ENCODE measurements around the gene DAPK3. TPM values are rescaled to one million over a fixed set of nuclear protein-coding genes. Genes with fewer than 3 reads are reported as not detected.
A peak's percentile ranks its signal among the peaks of the same experiment; 100 is the strongest.

The DAPK3 gene
- total RNA-seq, 1 experiment from 2014 or later = 121 TPM

GRCh38 chr19:3964256-3965194, 6.4 kb downstream of the DAPK3 start:
- H2BK12ac ChIP-seq (ENCODE audit: insufficient read length, low read depth, low read length) = no peak overlapping the region
- TF ChIP-seq CTCF (conservative IDR thresholded peaks at IDR 0.05) = no peak
- no peak overlapping the region for H3K14ac ChIP-seq (ENCODE audit: insufficient read depth, low read length)
- H3K27ac ChIP-seq (ENCODE audit: insufficient read length, low read depth, low read length) = no peak overlapping the region
- H3K79me2 ChIP-seq (ENCODE audit: insufficient read depth, low read length) = peaks cover 11% of the 10 kb centered on the region; the same call in 1 of the 2 replicates
- H4K20me1 ChIP-seq (ENCODE audit: control insufficient read depth, insufficient read depth, insufficient read length) = no peaks in the 10 kb centered on the region
- peaks cover 2% of the 10 kb centered on the region; the same call in 1 of the 2 replicates for H3K4me1 ChIP-seq (ENCODE audit: insufficient read depth, low read length)
- no peak overlapping the region for H2AFZ ChIP-seq (ENCODE audit: low read length)
- Mint-ChIP-seq H3K4me3 (no peak overlapping the region), H3K27ac (peak overlapping the region in 1 of 3 experiments; percentile 68; a peak in 2 of 7 replicates), H3K4me1 (peaks cover 16 to 22% of the 10 kb centered on the region in 2 experiments), H3K27me3 (ENCODE audit: low read depth) (no peaks in the 10 kb centered on the region), H3K9me3 (no peaks in the 10 kb centered on the region), H3K36me3 (ENCODE audit: insufficient read depth in 1 of 3, low read depth in 3 of 3) (peaks cover 37 to 86% (median 77%) of the 10 kb centered on the region in 3 experiments; a peak in 6 of 7 replicates)
- H3K23ac ChIP-seq (ENCODE audit: insufficient read length, low read depth, low read length) = no peak overlapping the region
- peaks cover 7% of the 10 kb centered on the region for H3K79me1 ChIP-seq (ENCODE audit: insufficient read depth, low read depth, low read length, poor library complexity, severe bottlenecking)
- no peak overlapping the region for H3K18ac ChIP-seq (ENCODE audit: insufficient read length, low read depth, low read length)
- no peak overlapping the region for H2BK5ac ChIP-seq (ENCODE audit: insufficient read length, low read length)
- no peak overlapping the region for H3T11ph ChIP-seq (ENCODE audit: low read length)
- H2BK15ac ChIP-seq (ENCODE audit: low read depth, low read length) = no peak overlapping the region
- DNase-seq = no peak
- no peak overlapping the region for H2AK5ac ChIP-seq (ENCODE audit: insufficient read length, low read length)
- no peak overlapping the region for H3K9ac ChIP-seq (ENCODE audit: extremely low read depth, insufficient read length, low read length)
- no peak overlapping the region for H2BK20ac ChIP-seq (ENCODE audit: low read depth, low read length, poor library complexity, severe bottlenecking)
- no peak overlapping the region for H4K5ac ChIP-seq (ENCODE audit: insufficient read length, low read depth, low read length)
- H4K91ac ChIP-seq (ENCODE audit: insufficient read length, low read depth, low read length) = no peak overlapping the region
- no peak overlapping the region for H4K8ac ChIP-seq (replicated peaks; ENCODE audit: insufficient read length, low read depth, low read length)
- no CpG with 5 or more reads among the region's 60 CpGs for WGBS (ENCODE audit: extremely low coverage, insufficient read length, low lambda C conversion rate)
- peaks cover 2% of the 10 kb centered on the region for H3K23me2 ChIP-seq (ENCODE audit: insufficient read length, low read depth, low read length, poor library complexity, severe bottlenecking)
- H3K27me3 ChIP-seq (ENCODE audit: insufficient read depth, low read length) = no peaks in the 10 kb centered on the region
- H3K56ac ChIP-seq (ENCODE audit: insufficient read length, low read depth, low read length) = no peak overlapping the region
- H3K4me2 ChIP-seq (ENCODE audit: insufficient read depth, insufficient read length, low read length) = no peak overlapping the region
- H3K4ac ChIP-seq (ENCODE audit: low read depth, low read length) = no peak overlapping the region
- no peak overlapping the region for H2BK120ac ChIP-seq (ENCODE audit: low read depth, low read length, poor library complexity, severe bottlenecking)
- H3K9me3 ChIP-seq (ENCODE audit: control insufficient read depth, low read depth, low read length) = no peaks in the 10 kb centered on the region
